GM19397 (cell line): ENCODE measurements around the gene CEMIP.

Source experiments
- ATAC-seq: cut with Tn5 transposase; IDR thresholded peaks from one replicate; pipeline ENCODE4 v1.9.1; 2021; ENCODE audit warnings: mild to moderate bottlenecking, moderate library complexity; ENCODE audit not compliant: unreplicated experiment

CEMIP gene

GRCh38 chr15:80841541-80841940 lies 62.4 kb downstream of the CEMIP start:
- ATAC-seq: no peak

GRCh38 chr15:80844011-80844732 lies 65.0 kb downstream of the CEMIP start:
- no peak for ATAC-seq

GRCh38 chr15:80846031-80846815 lies 67.1 kb downstream of the CEMIP start:
- no peak for ATAC-seq

- ATAC-seq: no peak
Measured at GRCh38 chr15:80849308-80849707, 70.1 kb downstream of the CEMIP start.

GRCh38 chr15:80850941-80851451 lies 71.8 kb downstream of the CEMIP start:
- ATAC-seq: no peak

- ATAC-seq: no peak
Measured at GRCh38 chr15:80852676-80853075, 73.5 kb downstream of the CEMIP start.

GRCh38 chr15:80854104-80854503 lies 74.9 kb downstream of the CEMIP start:
- no peak for ATAC-seq

GRCh38 chr15:80855206-80855605 lies 76.0 kb downstream of the CEMIP start:
- ATAC-seq: no peak

GRCh38 chr15:80856400-80856799 lies 77.2 kb downstream of the CEMIP start:
- no peak for ATAC-seq

- no peak for ATAC-seq
Measured at GRCh38 chr15:80856809-80857377, 77.7 kb downstream of the CEMIP start.

GRCh38 chr15:80861731-80862170 lies 82.6 kb downstream of the CEMIP start:
- ATAC-seq: no peak

GRCh38 chr15:80864666-80865065 lies 85.5 kb downstream of the CEMIP start:
- ATAC-seq: no peak

- ATAC-seq: no peak
Measured at GRCh38 chr15:80866936-80867335, 87.8 kb downstream of the CEMIP start.

- ATAC-seq: no peak
Measured at GRCh38 chr15:80870366-80870765, 91.2 kb downstream of the CEMIP start.

- ATAC-seq: no peak
Measured at GRCh38 chr15:80870893-80871292, 91.7 kb downstream of the CEMIP start.

- no peak for ATAC-seq
Measured at GRCh38 chr15:80871858-80872257, 92.7 kb downstream of the CEMIP start.

GRCh38 chr15:80873366-80873952 lies 94.3 kb downstream of the CEMIP start:
- ATAC-seq: no peak

GRCh38 chr15:80875568-80876347 lies 96.6 kb downstream of the CEMIP start:
- no peak for ATAC-seq

- no peak for ATAC-seq
Measured at GRCh38 chr15:80876348-80876674, 97.1 kb downstream of the CEMIP start.

GRCh38 chr15:80878242-80878866 lies 99.2 kb downstream of the CEMIP start:
- no peak for ATAC-seq
